Measurements from ENCODE around the gene LTBP4.

The LTBP4 gene

GRCh38 chr19:40667602-40668001 is 66.4 kb downstream of the LTBP4 start:
- DNase-seq, result no peak

GRCh38 chr19:40668991-40669614 is 67.9 kb downstream of the LTBP4 start:
- DNase-seq, result no peak

GRCh38 chr19:40671404-40671803 is 70.2 kb downstream of the LTBP4 start:
- DNase-seq, result no peak

- DNase-seq, result no peak
Measured at GRCh38 chr19:40672038-40672437, 70.9 kb downstream of the LTBP4 start.

- no peak for DNase-seq
Measured at GRCh38 chr19:40672573-40673299, 71.6 kb downstream of the LTBP4 start.

GRCh38 chr19:40673397-40673796 is 72.2 kb downstream of the LTBP4 start:
- no peak for DNase-seq

GRCh38 chr19:40674291-40674690 is 73.1 kb downstream of the LTBP4 start:
- DNase-seq, result no peak

GRCh38 chr19:40677156-40677555 is 76.0 kb downstream of the LTBP4 start:
- DNase-seq, result no peak
